HAP-1 (cell line): ENCODE results near the gene TMBIM4.
A peak's percentile ranks its signal among the peaks of the same experiment; 100 is the strongest.
"Not testable (repeated sequence)": the region's sequence is repeated elsewhere in the genome, so short reads cannot be mapped to it uniquely, and the experiment has no call there.

Source experiments
- DNase-seq, 2 experiments: peaks; one replicate each; pipeline ENCODE4 v3.0.0-alpha.2; 2016 to 2020; ENCODE audit warnings: low spot score in 2 of 2
- H3K27me3 ChIP-seq: fragments of 250-450 bp; sonication (Bioruptor Pico); 2 replicates; pipeline ENCODE4 v1.5.1; 2020; ENCODE audit warnings: low read depth, mild to moderate bottlenecking, moderate library complexity
- H3K36me3 ChIP-seq: fragments of 250-450 bp; sonication (Bioruptor Pico); replicated peaks from 2 replicates; pipeline ENCODE4 v1.5.1; 2020; ENCODE audit warnings: mild to moderate bottlenecking
- H3K4me1 ChIP-seq: fragments of 250-450 bp; sonication (Bioruptor Pico); 2 replicates; pipeline ENCODE4 v1.5.1; 2020; ENCODE audit warnings: mild to moderate bottlenecking
- H3K4me3 ChIP-seq: fragments of 250-450 bp; sonication (Bioruptor Pico); 2 replicates; pipeline ENCODE4 v1.5.1; 2020; ENCODE audit warnings: mild to moderate bottlenecking, moderate library complexity
- H3K9me3 ChIP-seq: fragments of 250-450 bp; sonication (Bioruptor Pico); 2 replicates; pipeline ENCODE4 v1.5.1; 2020; ENCODE audit warnings: mild to moderate bottlenecking, moderate library complexity
- in situ Hi-C: fragments of 300-500 bp; cut with MboI; formaldehyde crosslinking; loops from 3 replicates; pipeline ENCODE4 v1.14.3; 2020; ENCODE audit warnings: low sequenced_read_pairs, inconsistent platforms, mixed read lengths

Gene TMBIM4

GRCh38 chr12:66169221-66170170, at the start of gene TMBIM4:
TMBIM4 (minus strand) TSS chr12:66169996; CDS start chr12:66169951, 45 bp downstream.
- Histone ChIP-seq H3K36me3 (peaks cover 3% of the 10 kb centered on the region; the same call in 1 of the 2 replicates), H3K4me1 (peaks cover 7% of the 10 kb centered on the region), H3K4me3 (peak within 1 kb of the TSS; percentile 71), H3K9me3 (peaks cover 2% of the 10 kb centered on the region), H3K27me3 (no peaks in the 10 kb centered on the region)
- DNase-seq, result peak; percentile 82 to 88
- in situ Hi-C loops, result loop anchor here (25.0 kb wide), 1 partner anchor 243 kb away; no protein-coding TSS in a partner anchor

DNA sequence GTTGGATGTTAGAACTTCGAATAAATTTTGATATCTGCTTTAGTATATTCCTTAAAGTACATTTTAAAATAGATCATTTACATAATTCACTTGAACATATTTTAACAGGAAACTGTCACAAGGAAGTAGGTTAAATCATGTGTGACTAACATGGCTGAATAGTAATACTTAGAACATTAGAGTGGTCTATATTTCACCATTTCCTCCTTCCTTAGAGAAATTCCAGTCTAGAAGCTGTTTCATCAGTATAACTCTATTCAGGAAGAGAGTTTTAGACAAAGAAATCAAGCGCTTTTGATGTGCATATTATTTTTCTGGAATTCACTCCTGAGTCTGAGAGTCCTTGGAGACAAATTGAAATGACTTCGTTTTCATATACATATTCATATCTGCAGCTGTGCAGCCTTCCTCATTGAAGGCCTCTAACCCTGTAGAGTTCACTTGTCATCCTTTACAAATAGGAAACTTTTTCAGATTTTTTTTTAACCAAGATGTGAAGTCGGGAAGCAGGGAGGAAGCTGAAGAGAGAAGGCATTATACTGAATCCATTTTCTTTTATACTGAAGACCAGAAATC, 47.6 kb upstream of the TMBIM4 start:
- in situ Hi-C loops, result no loop called here
- no peaks in the 10 kb centered on the region for H3K27me3 ChIP-seq
- H3K36me3 ChIP-seq, result no peaks in the 10 kb centered on the region
- H3K4me3 ChIP-seq, result no peak overlapping the region
- no peak for DNase-seq
- H3K9me3 ChIP-seq, result no peaks in the 10 kb centered on the region
- no peaks in the 10 kb centered on the region; the same call in 1 of the 2 replicates for H3K4me1 ChIP-seq

GRCh38 chr12:66213011-66213410, 43.2 kb upstream of the TMBIM4 start:
- H3K4me1 ChIP-seq, H3K36me3 ChIP-seq, H3K4me3 ChIP-seq, DNase-seq, in situ Hi-C loops, H3K9me3 ChIP-seq, H3K27me3 ChIP-seq: not testable (repeated sequence)

DNA sequence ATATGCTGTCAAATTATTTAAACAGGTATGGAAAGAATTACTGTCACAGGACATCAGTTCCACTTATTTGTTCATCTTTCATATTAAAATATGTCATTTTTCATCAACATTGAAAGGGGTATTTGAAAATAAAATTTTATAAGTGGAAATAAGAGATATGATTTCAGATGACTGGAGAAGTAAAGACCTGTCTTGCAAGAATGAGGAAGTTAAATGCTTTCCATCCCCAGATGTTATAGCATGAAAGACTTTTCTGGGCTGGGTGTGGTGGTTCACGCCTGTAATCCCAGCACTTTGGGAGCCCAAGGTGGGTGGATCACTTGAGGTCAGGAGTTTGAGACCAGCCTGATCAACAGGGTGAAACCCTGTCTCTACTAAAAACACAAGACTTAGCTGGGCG, 41.8 kb upstream of the TMBIM4 start:
- in situ Hi-C loops, H3K4me3 ChIP-seq, H3K27me3 ChIP-seq, H3K9me3 ChIP-seq, H3K36me3 ChIP-seq, DNase-seq, H3K4me1 ChIP-seq: not testable (repeated sequence)

GRCh38 chr12:66210840-66211239, 41.0 kb upstream of the TMBIM4 start:
- no peaks in the 10 kb centered on the region for H3K4me1 ChIP-seq
- no peaks in the 10 kb centered on the region for H3K27me3 ChIP-seq
- H3K9me3 ChIP-seq, result no peaks in the 10 kb centered on the region
- no peak for DNase-seq
- in situ Hi-C loops, result no loop called here
- H3K4me3 ChIP-seq, result no peak overlapping the region
- H3K36me3 ChIP-seq, result no peaks in the 10 kb centered on the region

- in situ Hi-C loops, result no loop called here
- H3K36me3 ChIP-seq, result no peaks in the 10 kb centered on the region
- no peak overlapping the region for H3K4me3 ChIP-seq
- H3K9me3 ChIP-seq, result no peaks in the 10 kb centered on the region
- no peaks in the 10 kb centered on the region for H3K4me1 ChIP-seq
- DNase-seq, result no peak
- peaks cover 3% of the 10 kb centered on the region; the same call in 1 of the 2 replicates for H3K27me3 ChIP-seq
These were observed 36.3 kb upstream of the TMBIM4 start for GRCh38 chr12:66206141-66206540.

DNA sequence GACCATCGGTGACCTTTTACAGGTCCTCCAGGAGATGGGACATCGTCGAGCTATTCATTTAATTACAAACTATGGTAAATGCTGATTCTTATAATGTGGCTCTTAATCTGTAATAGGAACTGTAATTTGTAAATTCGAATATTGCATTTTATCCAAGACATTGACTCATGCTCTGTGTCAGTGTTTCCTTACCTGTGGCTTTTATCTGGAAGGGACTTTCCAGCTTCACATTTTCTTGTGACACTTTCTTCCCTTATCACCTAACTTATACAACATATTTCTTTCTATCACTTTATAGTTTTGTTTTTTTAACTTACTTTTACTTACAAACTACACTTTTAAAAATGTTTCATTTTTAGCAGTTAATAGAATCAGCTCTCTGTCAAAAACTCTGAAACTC, 34.0 kb upstream of the TMBIM4 start:
- Histone ChIP-seq H3K36me3 (no peaks in the 10 kb centered on the region), H3K4me3 (no peak overlapping the region), H3K4me1 (no peaks in the 10 kb centered on the region), H3K27me3 (peaks cover 3% of the 10 kb centered on the region; the same call in 1 of the 2 replicates), H3K9me3 (no peaks in the 10 kb centered on the region)
- no peak for DNase-seq
- in situ Hi-C loops, result no loop called here

- H3K4me1 ChIP-seq, result no peaks in the 10 kb centered on the region
- H3K4me3 ChIP-seq, result no peak overlapping the region
- in situ Hi-C loops, result no loop called here
- H3K36me3 ChIP-seq, result no peaks in the 10 kb centered on the region
- H3K9me3 ChIP-seq, result no peaks in the 10 kb centered on the region
- H3K27me3 ChIP-seq, result peaks cover 3% of the 10 kb centered on the region; the same call in 1 of the 2 replicates
- no peak for DNase-seq
These were observed 30.2 kb upstream of the TMBIM4 start for GRCh38 chr12:66199831-66200509.

GRCh38 chr12:66199141-66199540, 29.3 kb upstream of the TMBIM4 start:
- Histone ChIP-seq H3K9me3 (no peaks in the 10 kb centered on the region), H3K36me3 (no peaks in the 10 kb centered on the region), H3K4me1 (no peaks in the 10 kb centered on the region), H3K27me3 (peaks cover 3% of the 10 kb centered on the region; the same call in 1 of the 2 replicates), H3K4me3 (no peak overlapping the region)
- in situ Hi-C loops, result no loop called here
- no peak for DNase-seq

DNA sequence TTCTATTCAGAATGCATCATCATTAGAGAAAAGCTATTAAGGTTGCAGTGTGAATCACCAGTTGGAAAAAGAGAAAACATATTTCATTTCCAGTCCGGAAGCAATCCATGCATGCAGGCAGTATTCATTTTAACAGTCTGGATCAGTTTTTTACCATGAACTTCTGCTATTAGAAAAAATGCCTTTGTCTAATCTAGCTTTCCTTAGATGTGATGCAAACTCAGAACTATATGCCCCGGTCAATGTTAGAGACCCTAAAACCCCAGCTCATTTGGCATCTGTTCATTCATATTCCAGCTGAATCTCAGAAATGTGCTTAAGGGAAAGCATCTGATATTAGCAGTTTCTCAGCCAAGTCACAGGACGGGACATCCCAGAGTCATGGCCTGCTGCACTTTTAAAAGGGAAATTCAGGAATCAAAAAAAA, 27.7 kb upstream of the TMBIM4 start:
- H3K9me3 ChIP-seq, result no peaks in the 10 kb centered on the region
- in situ Hi-C loops, result no loop called here
- no peaks in the 10 kb centered on the region for H3K4me1 ChIP-seq
- no peak for DNase-seq
- no peaks in the 10 kb centered on the region for H3K36me3 ChIP-seq
- no peak overlapping the region for H3K4me3 ChIP-seq
- no peaks in the 10 kb centered on the region for H3K27me3 ChIP-seq

DNA sequence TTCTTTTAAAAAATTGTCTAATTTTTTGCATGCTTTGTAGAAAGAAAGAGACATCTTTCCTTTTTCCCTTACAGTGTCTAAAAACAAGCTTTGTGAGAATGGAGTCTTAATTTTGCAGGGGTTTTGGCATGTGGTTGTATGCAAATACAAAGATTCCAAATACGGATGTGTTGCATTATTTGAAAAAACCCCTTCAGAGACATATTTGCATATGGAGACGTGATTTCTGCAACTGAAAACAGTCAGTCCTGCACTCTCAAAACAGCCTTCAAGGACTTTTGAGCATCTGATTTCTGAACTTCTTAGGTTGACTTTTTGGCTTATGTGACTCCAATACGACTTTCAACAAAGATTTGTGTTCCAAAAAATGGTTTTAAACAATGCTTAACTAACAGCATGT, 27.0 kb upstream of the TMBIM4 start:
- H3K27me3 ChIP-seq, result no peaks in the 10 kb centered on the region
- no peaks in the 10 kb centered on the region for H3K4me1 ChIP-seq
- H3K36me3 ChIP-seq, result no peaks in the 10 kb centered on the region
- H3K9me3 ChIP-seq, result no peaks in the 10 kb centered on the region
- DNase-seq, result no peak
- H3K4me3 ChIP-seq, result no peak overlapping the region
- in situ Hi-C loops, result no loop called here

DNA sequence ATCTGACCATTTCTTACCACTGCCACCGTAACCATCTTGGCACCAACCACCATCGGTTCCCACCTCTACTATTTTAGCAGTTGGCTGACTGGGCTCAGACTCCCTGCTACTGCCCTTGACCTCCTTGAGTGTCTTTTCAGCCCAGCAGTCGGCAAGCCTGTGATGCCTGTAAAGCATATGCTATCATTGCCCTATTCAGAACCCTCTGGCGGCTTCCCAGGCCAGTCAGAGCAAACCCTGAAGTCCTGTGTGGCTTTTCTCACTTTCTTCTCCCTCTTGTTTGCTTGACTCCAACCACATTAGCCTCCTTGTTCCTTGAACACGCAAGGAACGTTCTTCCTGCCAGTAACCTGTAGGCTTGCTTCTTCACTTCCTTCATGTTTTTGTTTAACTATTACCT, 25.4 kb upstream of the TMBIM4 start:
- Histone ChIP-seq H3K27me3 (no peaks in the 10 kb centered on the region), H3K4me3 (no peak overlapping the region), H3K4me1 (no peaks in the 10 kb centered on the region), H3K36me3 (no peaks in the 10 kb centered on the region), H3K9me3 (no peaks in the 10 kb centered on the region)
- no peak for DNase-seq
- in situ Hi-C loops, result no loop called here

DNA sequence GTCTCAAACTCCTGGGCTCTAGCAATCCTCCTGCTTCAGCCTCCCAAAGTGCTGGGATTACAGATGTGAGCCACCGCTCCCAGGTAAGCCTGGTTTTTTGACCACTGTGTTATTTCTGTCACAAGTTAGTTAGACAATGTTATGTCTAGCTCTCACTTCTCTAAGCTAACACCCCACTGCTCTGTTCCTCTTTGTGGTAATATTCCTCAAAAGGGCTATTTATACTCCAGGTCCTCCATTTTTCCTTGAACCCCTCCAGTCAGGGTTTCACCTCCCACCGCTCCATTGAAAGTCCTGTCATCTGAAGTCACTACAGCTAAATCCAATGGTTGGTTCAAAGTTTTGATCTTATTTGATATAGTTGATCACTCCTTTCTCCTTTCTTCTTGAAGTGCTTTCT, 24.3 kb upstream of the TMBIM4 start:
- Histone ChIP-seq H3K4me1 (no peaks in the 10 kb centered on the region), H3K36me3 (no peaks in the 10 kb centered on the region), H3K9me3 (no peaks in the 10 kb centered on the region), H3K4me3 (no peak overlapping the region), H3K27me3 (no peaks in the 10 kb centered on the region)
- in situ Hi-C loops, result no loop called here
- DNase-seq, result no peak
